Lung (tissue), 12 donors: Measurements from ENCODE around the gene CLSTN1. TPM values are rescaled to one million over a fixed set of nuclear protein-coding genes. Genes with fewer than 3 reads are reported as not detected.

Experiments
- ATAC-seq: fragments of 200-7000 bp; cut with Tn5 transposase; one replicate; pipeline ENCODE4 v1.9.1; 2020; ENCODE audit warnings: moderate number of reproducible peaks; ENCODE audit not compliant: insufficient read depth, low FRiP score
- DNase-seq, 3 donors: peaks; one replicate each; pipeline ENCODE4 v3.0.0-alpha.2; 2013 to 2017
- H3K27ac ChIP-seq, 2 donors: one replicate each; pipeline ENCODE4 v1.5.1; 2013; ENCODE audit warnings: mild to moderate bottlenecking in 2 of 2, moderate library complexity in 2 of 2, control low read depth in 1 of 2, inconsistent platforms in 1 of 2, low read depth in 1 of 2, low read length in 1 of 2
- H3K27me3 ChIP-seq, 3 donors: one replicate each; pipeline ENCODE4 v1.5.1; 2013; ENCODE audit warnings: low read length in 2 of 3; ENCODE audit not compliant: control insufficient read depth in 3 of 3, insufficient read depth in 3 of 3
- H3K36me3 ChIP-seq, 4 donors: one replicate each; pipeline ENCODE4 v1.5.1; 2013; ENCODE audit warnings: low read length in 4 of 4, mild to moderate bottlenecking in 1 of 4, moderate library complexity in 1 of 4; ENCODE audit not compliant: control insufficient read depth in 4 of 4, insufficient read depth in 4 of 4
- H3K4me1 ChIP-seq, 5 donors: one replicate each; pipeline ENCODE4 v1.5.1; 2013; ENCODE audit warnings: low read length in 5 of 5, mild to moderate bottlenecking in 2 of 5, moderate library complexity in 1 of 5; ENCODE audit not compliant: control insufficient read depth in 5 of 5, insufficient read depth in 5 of 5
- H3K4me3 ChIP-seq: one replicate; pipeline ENCODE4 v1.5.1; 2013; ENCODE audit warnings: mild to moderate bottlenecking, control low read depth, moderate library complexity
- H3K9ac ChIP-seq, 2 donors: one replicate each; pipeline ENCODE4 v1.5.1; 2013; ENCODE audit warnings: low read length in 2 of 2, control low read depth in 1 of 2; ENCODE audit not compliant: insufficient read depth in 1 of 2
- H3K9me3 ChIP-seq, 4 donors: one replicate each; pipeline ENCODE4 v1.5.1; 2013; ENCODE audit warnings: low read length in 3 of 4, mild to moderate bottlenecking in 1 of 4, moderate library complexity in 1 of 4; ENCODE audit not compliant: control insufficient read depth in 4 of 4, insufficient read depth in 3 of 4
- WGBS, 2 donors: extraction: QIAGEN DNeasy Blood & Tissue Kit; methylation state at CpG; one replicate each; pipeline ENCODE4 v1.1.7; 2013; 5-methylcytosine and 5-hydroxymethylcytosine counted together
- polyA plus RNA-seq, 2 donors: library from polyadenylated mRNA; stranded (reverse); fragments of 200-250 nt; gene quantifications; one replicate each; pipeline ENCODE4 v1.2.1, GENCODE V29; 2013
- total RNA-seq, 2 donors: library from RNA; depleted of rRNA in 1 of 2; stranded (reverse); fragments of >200 nt in 1 of 2; gene quantifications; one replicate each; pipeline ENCODE4 v1.2.1, GENCODE V29; 2014 to 2021
- TF ChIP-seq, protein P1 (sequence below): IDR thresholded peaks from 2 replicates; pipeline ENCODE4 v1.5.1; 2012; ENCODE audit warnings: mild to moderate bottlenecking; ENCODE audit errors: control extremely low read depth, extremely low read depth
- donor health status: control.
- donor health status: control.
- donor health status: Bipolar disorder and iron deficiency.
- donor health status: healthy.
- donor health status: DM: yes; HTN: yes; CAD: no.

Gene CLSTN1
- total and polyA plus RNA-seq, 4 donors: 37.1 to 88.0 (median 61.8) TPM

DNA sequence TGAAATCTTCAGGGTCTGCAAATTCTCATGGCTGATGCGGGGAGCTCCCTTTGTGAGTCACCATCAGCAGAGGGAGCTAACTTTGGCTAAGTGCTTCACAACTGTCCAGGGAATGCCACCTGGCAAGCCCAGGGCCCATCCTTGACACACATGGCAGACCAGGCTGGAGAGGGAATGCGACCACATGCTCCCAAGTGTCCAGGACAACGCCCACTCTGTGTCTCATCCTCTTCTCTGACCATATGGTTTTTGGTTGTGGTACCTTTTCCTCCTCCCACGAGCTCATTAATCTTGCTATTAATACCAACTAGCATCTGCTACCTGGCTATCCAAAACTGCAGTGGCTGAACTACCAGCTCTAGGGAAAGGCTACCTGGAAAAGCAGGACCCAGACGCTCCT is 37.1 kb upstream of the CLSTN1 start:
- no peak overlapping the region for H3K27ac ChIP-seq
- no peak for DNase-seq
- no peak overlapping the region for H3K9ac ChIP-seq
- H3K4me3 ChIP-seq: no peak overlapping the region
- 93 to 94% methylated on average over 5 of the region's 5 CpGs for WGBS, 2 donors
- H3K36me3 ChIP-seq: peaks cover 0 to 19% (median 2%) of the 10 kb centered on the region in 4 donors
- no peak for ATAC-seq
- TF ChIP-seq, protein P1, sequence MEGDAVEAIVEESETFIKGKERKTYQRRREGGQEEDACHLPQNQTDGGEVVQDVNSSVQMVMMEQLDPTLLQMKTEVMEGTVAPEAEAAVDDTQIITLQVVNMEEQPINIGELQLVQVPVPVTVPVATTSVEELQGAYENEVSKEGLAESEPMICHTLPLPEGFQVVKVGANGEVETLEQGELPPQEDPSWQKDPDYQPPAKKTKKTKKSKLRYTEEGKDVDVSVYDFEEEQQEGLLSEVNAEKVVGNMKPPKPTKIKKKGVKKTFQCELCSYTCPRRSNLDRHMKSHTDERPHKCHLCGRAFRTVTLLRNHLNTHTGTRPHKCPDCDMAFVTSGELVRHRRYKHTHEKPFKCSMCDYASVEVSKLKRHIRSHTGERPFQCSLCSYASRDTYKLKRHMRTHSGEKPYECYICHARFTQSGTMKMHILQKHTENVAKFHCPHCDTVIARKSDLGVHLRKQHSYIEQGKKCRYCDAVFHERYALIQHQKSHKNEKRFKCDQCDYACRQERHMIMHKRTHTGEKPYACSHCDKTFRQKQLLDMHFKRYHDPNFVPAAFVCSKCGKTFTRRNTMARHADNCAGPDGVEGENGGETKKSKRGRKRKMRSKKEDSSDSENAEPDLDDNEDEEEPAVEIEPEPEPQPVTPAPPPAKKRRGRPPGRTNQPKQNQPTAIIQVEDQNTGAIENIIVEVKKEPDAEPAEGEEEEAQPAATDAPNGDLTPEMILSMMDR: no peak
- H3K9me3 ChIP-seq: no peaks in the 10 kb centered on the region
- H3K27me3 ChIP-seq: no peaks in the 10 kb centered on the region
- H3K4me1 ChIP-seq: no peaks in the 10 kb centered on the region

GRCh38 chr1:9859281-9860014 is 35.7 kb upstream of the CLSTN1 start:
- H3K9ac ChIP-seq: no peak overlapping the region

DNA sequence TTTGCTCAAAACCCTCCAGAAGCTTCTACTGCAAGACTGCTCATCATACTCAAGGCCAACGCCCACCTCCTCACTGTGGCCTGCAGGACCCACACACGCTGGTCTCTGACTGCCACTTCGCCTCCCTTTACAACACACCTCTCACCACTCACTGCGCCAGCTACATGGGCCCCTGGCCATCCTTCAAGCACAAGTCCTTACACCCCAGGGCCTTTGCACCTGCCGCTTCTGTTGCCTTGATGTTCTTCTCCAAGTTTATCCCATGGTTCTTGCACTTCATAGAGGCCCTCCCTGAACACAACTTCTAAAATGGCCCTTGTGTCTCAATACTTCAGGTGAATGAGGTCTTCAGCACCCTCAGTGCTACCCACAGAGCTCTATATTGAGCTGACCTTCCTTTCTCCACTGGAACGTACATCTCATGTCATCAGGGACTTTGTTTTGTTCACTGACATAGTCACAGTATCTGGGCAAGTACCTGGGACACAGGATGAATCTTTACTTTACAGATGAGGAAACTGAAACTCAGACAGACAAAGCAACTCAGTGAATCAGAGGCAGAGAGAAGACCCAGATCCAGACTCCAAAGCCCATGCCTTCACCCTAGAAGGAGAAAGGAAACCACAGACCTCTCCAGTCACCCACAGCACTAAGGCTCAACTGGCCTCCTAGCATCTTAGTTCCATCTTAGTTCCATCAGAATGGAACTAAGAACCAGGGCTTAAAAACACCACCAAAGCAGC is 34.7 kb upstream of the CLSTN1 start:
- ATAC-seq: no peak
- H3K36me3 ChIP-seq: peaks cover 2 to 12% (median 5%) of the 10 kb centered on the region in 4 donors
- H3K4me3 ChIP-seq: no peak overlapping the region
- H3K27ac ChIP-seq: no peak overlapping the region
- no peak for DNase-seq
- H3K27me3 ChIP-seq: no peaks in the 10 kb centered on the region
- TF ChIP-seq, protein P1: no peak
- no peak overlapping the region for H3K9ac ChIP-seq
- 97 to 98% methylated on average over 6 of the region's 6 CpGs for WGBS, 2 donors
- peaks cover 0 to 5% (median 0%) of the 10 kb centered on the region in 4 donors for H3K9me3 ChIP-seq
- H3K4me1 ChIP-seq: no peaks in the 10 kb centered on the region

More at GRCh38 chr1:9859281-9860014, 35.7 kb upstream of the CLSTN1 start:
- Histone ChIP-seq H3K27me3 (no peaks in the 10 kb centered on the region), H3K27ac (no peak overlapping the region), H3K4me1 (no peaks in the 10 kb centered on the region), H3K9me3 (no peaks in the 10 kb centered on the region), H3K4me3 (no peak overlapping the region), H3K36me3 (peaks cover 0 to 15% (median 3%) of the 10 kb centered on the region in 4 donors)
- 71 to 84% methylated on average over 5 of the region's 5 CpGs for WGBS, 2 donors
- TF ChIP-seq, protein P1: no peak
- DNase-seq (no peak), ATAC-seq (no peak)
